Gastrocnemius medialis (tissue), 4 donors: ENCODE results near the gene SELENBP1.

Source experiments
- CTCF ChIP-seq, 5 experiments: fragments of 450-650 bp in 3 of 5; fragments of 200-600 bp in 2 of 5; sonication (generic) in 2 of 5; IDR thresholded peaks in 4 of 5; conservative IDR thresholded peaks in 1 of 5; 1 replicate in 4 of 5; 2 replicates in 1 of 5; pipeline ENCODE4 v1.5.1; 2016 to 2019; ENCODE audit warnings: antibody characterized with exemption in 5 of 5, mild to moderate bottlenecking in 3 of 5, moderate library complexity in 3 of 5
- POLR2A ChIP-seq, 2 donors: fragments of 450-650 bp; IDR thresholded peaks; one replicate each; pipeline ENCODE4 v1.6.1; 2017; ENCODE audit warnings: antibody characterized with exemption in 2 of 2, mild to moderate bottlenecking in 2 of 2, moderate library complexity in 2 of 2

- TF ChIP-seq CTCF (IDR thresholded peaks at IDR 0.05 in 4 of 5, conservative IDR thresholded peaks at IDR 0.05 in 1 of 5) (no peak), POLR2A (IDR thresholded peaks at IDR 0.05) (no peak)
Measured at GRCh38 chr1:151416231-151416630, 43.7 kb upstream of the SELENBP1 start.
